NT2/D1 (cell line): ENCODE results near the gene GPR156.

ENCODE experiments used
- YY1 ChIP-seq: IDR thresholded peaks from 2 replicates; pipeline ENCODE4 v1.6.1; 2011; ENCODE audit not compliant: insufficient read length, insufficient read depth
- ZNF274 ChIP-seq: IDR thresholded peaks from 2 replicates; pipeline ENCODE4 v1.6.1; 2011; ENCODE audit warnings: mild to moderate bottlenecking, low read depth, low read length

- TF ChIP-seq ZNF274 = no peak
- TF ChIP-seq YY1 = no peak
Observed at GRCh38 chr3:120129051-120129450, 156.0 kb downstream of the GPR156 start.
